GM18505 (cell line): ENCODE measurements around the gene ZNF423.

Experiments
- ATAC-seq: cut with Tn5 transposase; IDR thresholded peaks from one replicate; pipeline ENCODE4 v1.9.1; 2021; ENCODE audit not compliant: unreplicated experiment
- POLR2A ChIP-seq: IDR thresholded peaks from 4 replicates; pipeline ENCODE4 v1.6.1; 2011; ENCODE audit warnings: borderline replicate concordance; ENCODE audit not compliant: insufficient read depth, insufficient read length; ENCODE audit errors: extremely low read depth

Gene ZNF423

DNA sequence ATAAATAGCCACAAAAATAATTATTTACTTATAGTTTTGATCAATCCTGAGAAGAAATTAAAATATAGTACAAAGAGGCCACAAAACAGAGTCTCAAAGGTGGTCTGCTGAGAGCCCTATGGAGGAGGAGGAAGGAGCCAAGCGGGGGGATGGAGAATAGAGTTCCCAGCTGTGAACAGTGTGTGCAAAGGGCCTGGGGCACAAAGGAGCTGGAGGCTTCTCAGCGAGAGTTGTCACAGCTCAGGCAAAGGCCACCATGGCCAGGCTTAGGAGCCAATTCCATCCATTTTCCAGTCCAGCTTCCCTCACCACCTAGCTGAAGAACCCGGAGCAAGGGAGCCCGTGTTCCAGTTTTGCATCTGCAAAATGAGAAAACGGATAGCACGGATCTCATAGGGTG is 5.4 kb upstream of the ZNF423 start:
- TF ChIP-seq POLR2A, result no peak
- no peak for ATAC-seq

DNA sequence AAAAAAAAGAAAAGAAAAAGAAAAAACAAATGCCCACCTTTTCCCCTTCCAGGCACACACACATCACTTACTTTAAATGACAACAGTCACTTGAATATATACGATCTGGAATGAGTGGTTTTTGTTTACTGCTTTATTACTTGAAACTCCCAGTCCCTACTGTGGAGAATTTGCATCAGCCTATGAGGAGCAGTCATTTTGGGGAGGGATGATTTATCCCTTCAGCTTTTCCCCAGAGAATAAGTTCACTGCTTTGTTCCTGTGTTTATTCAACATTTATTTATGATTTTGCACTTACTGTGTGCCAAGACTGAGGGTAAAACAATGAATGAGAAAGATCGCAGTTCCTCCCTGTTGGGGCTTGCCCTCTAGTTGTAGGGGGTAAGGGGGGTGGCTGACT is 4.7 kb upstream of the ZNF423 start:
- ATAC-seq, result no peak
- TF ChIP-seq POLR2A, result no peak

DNA sequence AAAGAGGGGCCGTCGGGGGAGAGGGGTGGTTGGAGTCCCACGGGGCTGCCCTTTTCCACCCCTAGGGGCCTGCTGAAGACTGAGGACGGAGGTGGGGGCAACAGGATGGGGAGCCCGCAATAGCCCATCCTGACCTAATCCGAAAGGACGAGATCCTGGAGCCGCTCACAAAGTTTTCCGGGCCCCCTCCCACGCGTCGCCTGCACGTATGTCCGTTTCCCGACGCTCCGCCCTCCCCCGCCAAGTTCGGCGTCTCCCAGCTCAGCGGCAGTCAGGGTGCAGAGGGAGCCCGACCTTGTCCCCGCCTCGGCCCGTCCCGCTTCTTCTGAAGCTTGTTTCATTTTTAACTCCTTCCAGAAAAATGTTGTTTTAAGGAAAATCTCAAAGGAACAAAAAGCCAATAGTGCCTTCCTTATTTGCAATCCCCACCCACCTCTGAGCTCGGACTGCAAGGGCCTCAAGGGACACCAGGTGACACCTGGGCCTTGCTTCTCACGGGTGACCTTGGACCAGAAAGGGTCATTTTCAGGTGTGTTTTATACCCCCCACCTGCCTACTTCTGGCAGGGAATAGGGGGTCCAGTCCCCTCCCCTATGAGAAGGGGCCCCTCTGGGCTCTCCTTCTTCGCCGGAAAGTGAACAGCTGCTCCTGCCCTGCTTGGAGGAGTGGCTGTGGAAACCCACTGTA is 3.4 kb upstream of the ZNF423 start:
- no peak for TF ChIP-seq POLR2A

DNA sequence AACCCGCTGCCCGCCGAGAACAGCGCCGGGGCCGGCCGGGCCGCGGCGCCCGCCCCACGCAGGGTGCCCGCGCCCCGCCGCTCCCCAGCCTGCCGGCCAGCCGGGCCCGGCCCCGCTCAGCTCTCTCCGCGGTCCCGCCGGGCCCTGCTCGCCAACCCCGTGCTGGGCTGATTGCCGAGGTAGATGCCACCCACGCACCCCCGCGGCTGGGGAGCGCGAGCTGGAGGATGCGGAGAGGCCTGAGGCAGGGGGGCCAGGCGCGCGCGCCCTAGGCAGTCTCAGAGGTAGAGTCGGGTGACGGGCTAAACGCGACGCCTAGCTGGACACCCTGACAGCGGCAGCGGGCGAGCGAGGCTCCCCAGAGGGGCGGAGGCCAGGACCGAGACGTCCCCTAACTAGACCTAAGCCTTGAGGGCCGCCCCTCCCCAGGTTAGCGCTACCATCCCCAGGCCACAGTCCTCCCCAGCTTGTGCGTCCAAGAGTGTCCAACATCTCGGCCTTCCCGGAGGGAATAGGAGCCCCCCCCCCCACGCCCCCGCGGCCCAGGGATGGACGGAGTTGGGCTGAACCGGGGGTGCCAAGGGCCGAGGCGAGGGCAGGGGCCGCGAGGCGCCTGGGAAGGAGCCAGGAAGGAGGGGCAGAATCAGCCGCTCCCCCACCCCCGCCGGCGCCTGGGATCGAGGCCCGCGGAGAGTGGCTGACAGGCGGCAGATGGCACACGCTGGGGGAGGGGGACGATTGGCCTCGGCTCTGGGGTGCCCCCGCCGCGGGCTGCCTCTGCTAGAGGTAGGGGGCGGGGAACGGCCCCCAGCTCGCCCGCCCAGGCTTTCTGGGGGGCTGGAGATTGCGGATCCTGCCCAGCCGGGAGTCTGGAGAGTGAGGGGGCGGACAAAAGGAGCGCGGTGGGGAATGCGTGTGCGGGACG is 2.5 kb upstream of the ZNF423 start:
- ATAC-seq, result no peak
- TF ChIP-seq POLR2A, result no peak

More for the DNA sequence above, 3.4 kb upstream of the ZNF423 start:
- ATAC-seq, result no peak

DNA sequence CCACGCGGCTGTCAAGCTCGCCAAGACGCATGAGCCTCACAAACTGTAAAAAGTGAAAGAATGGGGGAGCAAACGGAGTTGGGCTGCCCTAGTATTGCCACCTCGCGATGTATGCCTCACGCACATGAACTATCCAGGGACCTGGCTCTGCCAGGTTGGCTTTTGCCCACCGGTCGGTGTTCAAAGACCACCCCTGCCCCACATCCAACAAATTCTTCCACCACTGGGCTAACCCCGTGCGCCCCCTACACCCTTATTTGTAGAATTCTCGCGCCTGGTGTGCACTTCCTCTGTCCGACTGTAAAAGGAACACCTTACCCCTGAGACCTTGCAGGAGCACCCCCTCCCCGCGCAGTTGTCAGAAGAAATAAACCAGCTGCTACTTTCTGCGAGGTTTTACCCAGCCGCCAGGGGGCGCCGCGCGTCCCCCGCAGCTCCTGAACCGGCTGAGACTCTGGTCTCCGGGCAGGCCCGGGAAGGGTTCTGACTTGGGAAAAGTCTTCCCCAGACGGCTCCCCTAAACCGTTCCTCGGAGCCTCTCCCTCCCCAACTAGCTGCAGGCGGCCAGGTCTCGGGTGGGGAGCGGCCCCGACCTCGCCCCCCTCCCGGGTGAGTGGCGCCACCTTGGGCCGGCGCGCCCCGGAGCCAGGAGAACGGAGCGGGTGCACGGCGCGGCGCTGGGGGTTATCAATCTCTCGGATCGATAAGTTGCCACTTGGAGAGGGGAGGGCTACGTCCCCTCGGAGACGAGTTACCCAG is 1.7 kb upstream of the ZNF423 start:
- no peak for TF ChIP-seq POLR2A
- ATAC-seq, result no peak

DNA sequence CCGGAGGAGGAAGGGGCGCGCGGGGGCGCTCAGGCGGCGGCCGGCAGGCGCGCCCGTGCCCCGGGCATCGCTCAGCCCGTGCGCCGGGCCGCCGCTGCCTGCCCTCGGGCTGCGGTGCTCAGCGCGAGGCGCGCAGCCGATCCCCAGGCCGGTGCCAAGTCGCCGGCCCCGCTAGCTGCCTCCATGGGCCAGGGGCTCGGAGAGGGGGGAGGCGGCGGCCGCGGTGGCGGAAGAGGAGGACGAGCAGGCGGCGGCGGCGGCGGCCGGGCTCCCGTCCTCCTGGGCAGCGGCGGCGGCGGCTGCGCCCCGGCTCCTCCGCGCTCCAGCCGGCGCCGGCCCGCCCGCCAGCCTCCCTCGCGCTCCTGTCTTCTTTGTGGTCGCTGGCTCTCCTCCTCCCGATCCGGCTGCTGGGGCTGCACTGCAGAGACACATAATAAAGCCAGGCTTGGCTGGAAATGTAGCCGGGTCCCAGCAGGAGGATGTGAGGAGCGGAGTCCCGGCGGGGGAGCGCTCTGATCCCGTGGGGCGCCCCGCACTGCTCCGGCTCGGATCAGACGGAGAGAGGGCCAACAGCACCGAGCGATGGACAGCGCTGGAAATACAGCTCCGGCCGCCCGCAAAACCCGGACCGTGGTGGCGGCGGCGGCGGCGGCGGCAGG is 889 bp upstream of the ZNF423 start:
- TF ChIP-seq POLR2A, result no peak
- ATAC-seq, result no peak

DNA sequence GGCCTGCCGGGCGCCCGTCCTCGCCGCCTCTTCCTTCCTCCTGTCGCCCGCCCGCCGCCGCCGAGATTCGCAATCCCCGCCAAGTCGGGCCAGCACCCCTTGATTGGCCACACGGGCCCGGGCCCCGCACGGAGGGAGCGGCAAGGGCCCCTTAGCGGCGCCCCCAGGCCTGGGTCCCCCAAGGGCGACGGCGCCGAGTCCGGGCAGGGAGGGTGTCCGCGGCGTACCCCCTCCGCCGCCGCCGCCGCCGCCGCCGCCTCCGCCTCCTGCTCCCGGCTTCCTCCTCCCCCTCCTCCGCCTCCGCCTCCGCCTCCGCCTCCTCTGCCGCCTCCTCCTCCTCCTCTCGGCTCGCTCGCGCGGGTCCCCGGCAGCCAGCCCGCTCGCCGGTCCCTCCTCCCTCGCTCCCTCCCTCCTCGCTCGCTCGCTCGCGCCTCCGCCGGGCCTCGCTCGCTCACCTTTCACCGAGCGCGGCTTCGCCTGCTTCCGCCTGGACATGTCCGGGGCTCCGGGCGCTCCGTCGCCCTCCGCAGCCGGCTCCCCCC is 561 bp downstream of the ZNF423 start:
- ATAC-seq, result peak; percentile 61
- no peak for TF ChIP-seq POLR2A

DNA sequence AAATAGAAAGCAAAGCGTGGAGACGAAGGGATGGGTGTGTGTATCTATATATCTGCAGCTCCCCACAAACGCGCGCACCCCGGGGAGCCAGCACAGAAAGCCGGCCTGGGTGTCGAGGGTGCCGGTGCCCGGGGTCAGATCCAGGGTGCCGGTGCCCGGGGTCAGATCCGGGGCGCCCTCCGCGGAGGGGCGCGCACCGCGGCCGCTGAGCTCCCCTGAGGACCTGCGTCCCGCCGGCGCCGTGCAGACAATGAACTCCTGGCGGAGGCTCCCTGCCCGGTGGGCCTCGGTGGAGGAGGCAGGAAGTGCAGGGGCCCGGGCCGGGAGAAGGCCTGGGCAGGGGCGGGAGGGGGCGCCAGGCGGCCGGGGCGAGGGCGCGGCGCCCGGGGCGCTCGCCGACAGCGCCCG is 1.1 kb downstream of the ZNF423 start:
- peak; percentile 8 for ATAC-seq
- TF ChIP-seq POLR2A, result no peak

DNA sequence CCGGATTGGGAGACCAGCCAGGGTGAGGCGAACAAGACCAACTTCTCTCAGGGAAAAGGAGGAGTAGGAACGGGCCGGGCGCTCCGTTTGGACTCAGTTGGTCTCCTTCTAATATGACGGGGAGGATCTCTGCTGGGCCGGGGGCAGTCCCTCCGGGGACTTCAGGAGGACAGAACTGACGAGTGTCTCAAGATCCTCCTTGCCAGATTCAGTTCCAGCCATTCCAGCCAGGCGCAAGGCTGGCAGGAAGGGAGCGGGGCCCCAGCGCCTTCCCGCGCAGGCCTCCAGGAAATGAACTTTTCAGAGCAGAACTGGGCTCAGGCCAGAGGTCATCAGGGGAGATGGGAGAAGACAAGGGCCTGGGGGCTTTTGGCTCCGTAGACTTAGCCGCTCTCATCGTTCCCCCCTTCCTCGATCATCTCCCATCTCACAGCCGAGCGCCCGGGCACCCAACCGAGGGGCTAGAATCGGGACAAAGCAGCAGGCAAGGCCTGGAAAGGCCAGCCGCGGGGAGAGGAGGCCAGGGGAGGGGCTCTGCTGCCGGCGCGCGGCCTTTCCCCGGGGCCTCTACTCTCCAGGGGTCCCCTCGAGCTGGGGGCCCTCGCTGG is 1.6 kb downstream of the ZNF423 start:
- no peak for ATAC-seq
- no peak for TF ChIP-seq POLR2A

DNA sequence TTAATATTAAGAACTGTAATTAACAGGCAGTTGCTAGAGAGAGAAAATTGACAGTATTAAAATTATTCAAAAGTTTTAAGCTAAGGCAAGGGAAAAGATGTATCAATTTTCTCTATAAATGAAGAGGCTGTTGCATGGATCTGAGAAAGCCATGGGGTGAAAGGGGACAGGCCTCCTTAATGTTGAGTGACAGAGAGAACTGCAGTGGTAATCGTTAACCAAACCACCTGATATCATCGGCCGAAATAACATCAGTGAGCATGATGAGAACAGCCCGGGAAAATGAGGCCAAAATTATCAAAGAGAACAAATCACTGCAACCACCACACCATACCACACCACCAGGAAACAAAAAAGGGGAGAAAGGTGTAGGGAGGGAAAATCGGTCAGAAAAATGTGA is 3.6 kb downstream of the ZNF423 start:
- no peak for TF ChIP-seq POLR2A
- no peak for ATAC-seq

DNA sequence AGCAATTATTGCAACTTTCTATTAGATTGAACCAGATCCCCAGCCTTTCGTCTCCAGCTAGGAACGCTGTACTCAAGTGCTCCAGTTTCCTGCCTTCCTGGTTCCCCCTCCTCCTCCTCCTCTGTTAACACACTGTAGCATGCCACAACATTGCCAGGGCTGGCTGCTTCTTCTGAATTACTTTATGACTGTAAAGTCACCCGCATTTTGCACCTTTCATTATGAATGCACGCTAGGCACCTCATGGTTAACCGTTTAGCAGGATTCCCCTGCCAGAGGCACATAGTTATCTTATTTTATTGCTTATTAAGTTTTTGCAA is 4.5 kb downstream of the ZNF423 start:
- no peak for TF ChIP-seq POLR2A
- no peak for ATAC-seq
